Activated naive CD4-positive, alpha-beta T cell treated with Interleukin-2 at 50 U/mL for 16 hours (primary cell): ENCODE measurements around the gene ECHS1.

Experiments used
- DNase-seq: peaks from one replicate; pipeline ENCODE4 v3.0.0-alpha.2; 2020

Gene ECHS1

GRCh38 chr10:133356549-133357284, 16.4 kb downstream of the ECHS1 start:
- DNase-seq = no peak

- DNase-seq = no peak
Measured at GRCh38 chr10:133355991-133356390, 17.2 kb downstream of the ECHS1 start.

- DNase-seq = no peak
Measured at GRCh38 chr10:133355266-133355665, 17.9 kb downstream of the ECHS1 start.

- no peak for DNase-seq
Measured at GRCh38 chr10:133354672-133355240, 18.4 kb downstream of the ECHS1 start.

- no peak for DNase-seq
Measured at GRCh38 chr10:133353988-133354605, 19.1 kb downstream of the ECHS1 start.

GRCh38 chr10:133353202-133353959, 19.8 kb downstream of the ECHS1 start:
- DNase-seq = no peak

GRCh38 chr10:133351408-133352318, 21.5 kb downstream of the ECHS1 start:
- no peak for DNase-seq

GRCh38 chr10:133350950-133351329, 22.2 kb downstream of the ECHS1 start:
- DNase-seq = no peak

- no peak for DNase-seq
Measured at GRCh38 chr10:133350283-133350949, 22.7 kb downstream of the ECHS1 start.

GRCh38 chr10:133349577-133350011, 23.6 kb downstream of the ECHS1 start:
- no peak for DNase-seq

- DNase-seq = no peak
Measured at GRCh38 chr10:133349160-133349568, 24.0 kb downstream of the ECHS1 start.

- no peak for DNase-seq
Measured at GRCh38 chr10:133347710-133348517, 25.2 kb downstream of the ECHS1 start.

- DNase-seq = no peak
Measured at GRCh38 chr10:133346413-133346812, 26.7 kb downstream of the ECHS1 start.

- DNase-seq = no peak
Measured at GRCh38 chr10:133344236-133344635, 28.9 kb downstream of the ECHS1 start.

- no peak for DNase-seq
Measured at GRCh38 chr10:133343558-133343957, 29.6 kb downstream of the ECHS1 start.

GRCh38 chr10:133342942-133343341, 30.2 kb downstream of the ECHS1 start:
- no peak for DNase-seq

- DNase-seq = no peak
Measured at GRCh38 chr10:133341983-133342382, 31.2 kb downstream of the ECHS1 start.

GRCh38 chr10:133339708-133340380, 33.3 kb downstream of the ECHS1 start:
- no peak for DNase-seq

- DNase-seq = no peak
Measured at GRCh38 chr10:133338080-133339071, 34.8 kb downstream of the ECHS1 start.
